SK-N-SH treated with all-trans-retinoic acid at 6 μM for 48 hours (cell line): ENCODE data around the gene NAA10.
A peak's percentile ranks its signal among the peaks of the same experiment; 100 is the strongest.

ENCODE experiments used
- ATAC-seq: fragments of 200-7000 bp; cut with Tn5 transposase; 3 replicates; pipeline ENCODE4 v1.9.1; 2020; ENCODE audit warnings: mild to moderate bottlenecking, moderate library complexity
- ARNTL ChIP-seq: fragments of 450-650 bp; formaldehyde crosslinking; IDR thresholded peaks from 2 replicates; pipeline ENCODE4 v1.5.0; 2020; ENCODE audit warnings: low read depth, mild to moderate bottlenecking, moderate library complexity, borderline replicate concordance
- ESRRG ChIP-seq: fragments of 250-450 bp; sonication (Bioruptor Pico); IDR thresholded peaks from 2 replicates; pipeline ENCODE4 v1.6.1; 2021; ENCODE audit warnings: mild to moderate bottlenecking
- GLIS3 ChIP-seq: fragments of 250-450 bp; sonication (Bioruptor Pico); IDR thresholded peaks from 2 replicates; pipeline ENCODE4 v1.5.0; 2020; ENCODE audit warnings: mild to moderate bottlenecking, moderate library complexity
- ISL1 ChIP-seq: fragments of 250-450 bp; sonication (Bioruptor Pico); IDR thresholded peaks from 2 replicates; pipeline ENCODE4 v2.1.2; 2022; ENCODE audit warnings: mild to moderate bottlenecking, moderate library complexity
- OSR1 ChIP-seq: fragments of 250-450 bp; sonication (Bioruptor Pico); IDR thresholded peaks from 2 replicates; pipeline ENCODE4 v1.8.0; 2022; ENCODE audit warnings: moderate library complexity, mild to moderate bottlenecking, inconsistent platforms
- RARB ChIP-seq: fragments of 250-450 bp; sonication (Bioruptor Pico); IDR thresholded peaks from 2 replicates; pipeline ENCODE4 v1.8.0; 2021; ENCODE audit warnings: mild to moderate bottlenecking, moderate library complexity
- TCF4 ChIP-seq: fragments of 250-450 bp; sonication (Bioruptor Pico); IDR thresholded peaks from 2 replicates; pipeline ENCODE4 v1.8.0; 2021; ENCODE audit warnings: mild to moderate bottlenecking, moderate library complexity, borderline replicate concordance
- ZC3H10 ChIP-seq: fragments of 250-450 bp; sonication (Bioruptor Pico); IDR thresholded peaks from 2 replicates; pipeline ENCODE4 v1.5.1; 2021; ENCODE audit warnings: mild to moderate bottlenecking, moderate library complexity
- ZFP3 ChIP-seq: fragments of 250-450 bp; sonication (Bioruptor Pico); IDR thresholded peaks from 2 replicates; pipeline ENCODE4 v1.5.0; 2020; ENCODE audit warnings: mild to moderate bottlenecking, moderate library complexity
- ZFP30 ChIP-seq: fragments of 450-650 bp; formaldehyde crosslinking; IDR thresholded peaks from 2 replicates; pipeline ENCODE4 v1.5.0; 2022; ENCODE audit warnings: mild to moderate bottlenecking, moderate library complexity
- ZNF565 ChIP-seq: fragments of 450-650 bp; formaldehyde crosslinking; conservative IDR thresholded peaks from 2 replicates; pipeline ENCODE4 v1.5.0; 2020; ENCODE audit warnings: low read depth, mild to moderate bottlenecking, moderate library complexity
- ZNF70 ChIP-seq: fragments of 450-650 bp; formaldehyde crosslinking; IDR thresholded peaks from 2 replicates; pipeline ENCODE4 v1.5.0; 2020; ENCODE audit warnings: mild to moderate bottlenecking, moderate library complexity
- ZNF8 ChIP-seq: fragments of 450-650 bp; formaldehyde crosslinking; IDR thresholded peaks from 2 replicates; pipeline ENCODE4 v1.5.0; 2020; ENCODE audit warnings: mild to moderate bottlenecking, moderate library complexity
- TF ChIP-seq, protein P1 (sequence below): fragments of 250-450 bp; sonication (Bioruptor Pico); IDR thresholded peaks from 2 replicates; pipeline ENCODE4 v1.5.1; 2021; ENCODE audit warnings: mild to moderate bottlenecking, moderate library complexity
- TF ChIP-seq, protein P2 (sequence below): fragments of 250-450 bp; sonication (Bioruptor Pico); IDR thresholded peaks from 2 replicates; pipeline ENCODE4 v1.5.0; 2020; ENCODE audit warnings: mild to moderate bottlenecking, moderate library complexity
- TF ChIP-seq, protein P3 (sequence below): fragments of 250-450 bp; sonication (Bioruptor Pico); IDR thresholded peaks from 2 replicates; pipeline ENCODE4 v1.5.1; 2020; ENCODE audit warnings: low read depth, mild to moderate bottlenecking, moderate library complexity

NAA10 gene

GRCh38 chrX:153926858-153927671 lies 7.8 kb downstream of the NAA10 start:
- peak; percentile 6; the same call in 2 of the 3 replicates for ATAC-seq
- no peak for TF ChIP-seq ZNF565 (CRISPR knock-in tag)
- no peak for TF ChIP-seq ZFP30 (CRISPR knock-in tag)
- no peak for TF ChIP-seq ISL1 (CRISPR knock-in tag)
- no peak for TF ChIP-seq ZC3H10 (CRISPR knock-in tag)
- no peak for TF ChIP-seq ZNF8 (CRISPR knock-in tag)

GRCh38 chrX:153926552-153926857 lies 8.3 kb downstream of the NAA10 start:
- TF ChIP-seq, protein P1, sequence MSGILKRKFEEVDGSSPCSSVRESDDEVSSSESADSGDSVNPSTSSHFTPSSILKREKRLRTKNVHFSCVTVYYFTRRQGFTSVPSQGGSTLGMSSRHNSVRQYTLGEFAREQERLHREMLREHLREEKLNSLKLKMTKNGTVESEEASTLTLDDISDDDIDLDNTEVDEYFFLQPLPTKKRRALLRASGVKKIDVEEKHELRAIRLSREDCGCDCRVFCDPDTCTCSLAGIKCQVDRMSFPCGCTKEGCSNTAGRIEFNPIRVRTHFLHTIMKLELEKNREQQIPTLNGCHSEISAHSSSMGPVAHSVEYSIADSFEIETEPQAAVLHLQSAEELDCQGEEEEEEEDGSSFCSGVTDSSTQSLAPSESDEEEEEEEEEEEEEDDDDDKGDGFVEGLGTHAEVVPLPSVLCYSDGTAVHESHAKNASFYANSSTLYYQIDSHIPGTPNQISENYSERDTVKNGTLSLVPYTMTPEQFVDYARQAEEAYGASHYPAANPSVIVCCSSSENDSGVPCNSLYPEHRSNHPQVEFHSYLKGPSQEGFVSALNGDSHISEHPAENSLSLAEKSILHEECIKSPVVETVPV (CRISPR knock-in tag) = no peak
- no peak for TF ChIP-seq ISL1 (CRISPR knock-in tag)
- TF ChIP-seq, protein P2, sequence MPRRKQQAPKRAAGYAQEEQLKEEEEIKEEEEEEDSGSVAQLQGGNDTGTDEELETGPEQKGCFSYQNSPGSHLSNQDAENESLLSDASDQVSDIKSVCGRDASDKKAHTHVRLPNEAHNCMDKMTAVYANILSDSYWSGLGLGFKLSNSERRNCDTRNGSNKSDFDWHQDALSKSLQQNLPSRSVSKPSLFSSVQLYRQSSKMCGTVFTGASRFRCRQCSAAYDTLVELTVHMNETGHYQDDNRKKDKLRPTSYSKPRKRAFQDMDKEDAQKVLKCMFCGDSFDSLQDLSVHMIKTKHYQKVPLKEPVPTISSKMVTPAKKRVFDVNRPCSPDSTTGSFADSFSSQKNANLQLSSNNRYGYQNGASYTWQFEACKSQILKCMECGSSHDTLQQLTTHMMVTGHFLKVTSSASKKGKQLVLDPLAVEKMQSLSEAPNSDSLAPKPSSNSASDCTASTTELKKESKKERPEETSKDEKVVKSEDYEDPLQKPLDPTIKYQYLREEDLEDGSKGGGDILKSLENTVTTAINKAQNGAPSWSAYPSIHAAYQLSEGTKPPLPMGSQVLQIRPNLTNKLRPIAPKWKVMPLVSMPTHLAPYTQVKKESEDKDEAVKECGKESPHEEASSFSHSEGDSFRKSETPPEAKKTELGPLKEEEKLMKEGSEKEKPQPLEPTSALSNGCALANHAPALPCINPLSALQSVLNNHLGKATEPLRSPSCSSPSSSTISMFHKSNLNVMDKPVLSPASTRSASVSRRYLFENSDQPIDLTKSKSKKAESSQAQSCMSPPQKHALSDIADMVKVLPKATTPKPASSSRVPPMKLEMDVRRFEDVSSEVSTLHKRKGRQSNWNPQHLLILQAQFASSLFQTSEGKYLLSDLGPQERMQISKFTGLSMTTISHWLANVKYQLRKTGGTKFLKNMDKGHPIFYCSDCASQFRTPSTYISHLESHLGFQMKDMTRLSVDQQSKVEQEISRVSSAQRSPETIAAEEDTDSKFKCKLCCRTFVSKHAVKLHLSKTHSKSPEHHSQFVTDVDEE (CRISPR knock-in tag) = no peak
- no peak for TF ChIP-seq OSR1 (CRISPR knock-in tag)
- no peak for TF ChIP-seq RARB
- TF ChIP-seq ZNF565 (CRISPR knock-in tag) = no peak
- TF ChIP-seq ZFP3 (CRISPR knock-in tag) = no peak
- no peak for TF ChIP-seq ZC3H10 (CRISPR knock-in tag)
- TF ChIP-seq ESRRG (CRISPR knock-in tag) = no peak
- no peak for TF ChIP-seq ZNF70
- no peak for TF ChIP-seq ZNF8 (CRISPR knock-in tag)
- ATAC-seq = no peak

- ATAC-seq = no peak
- no peak for TF ChIP-seq ARNTL (CRISPR knock-in tag)
- TF ChIP-seq, protein P3, sequence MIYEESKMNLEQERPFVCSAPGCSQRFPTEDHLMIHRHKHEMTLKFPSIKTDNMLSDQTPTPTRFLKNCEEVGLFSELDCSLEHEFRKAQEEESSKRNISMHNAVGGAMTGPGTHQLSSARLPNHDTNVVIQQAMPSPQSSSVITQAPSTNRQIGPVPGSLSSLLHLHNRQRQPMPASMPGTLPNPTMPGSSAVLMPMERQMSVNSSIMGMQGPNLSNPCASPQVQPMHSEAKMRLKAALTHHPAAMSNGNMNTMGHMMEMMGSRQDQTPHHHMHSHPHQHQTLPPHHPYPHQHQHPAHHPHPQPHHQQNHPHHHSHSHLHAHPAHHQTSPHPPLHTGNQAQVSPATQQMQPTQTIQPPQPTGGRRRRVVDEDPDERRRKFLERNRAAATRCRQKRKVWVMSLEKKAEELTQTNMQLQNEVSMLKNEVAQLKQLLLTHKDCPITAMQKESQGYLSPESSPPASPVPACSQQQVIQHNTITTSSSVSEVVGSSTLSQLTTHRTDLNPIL (CRISPR knock-in tag) = no peak
- TF ChIP-seq ZNF565 (CRISPR knock-in tag) = no peak
- TF ChIP-seq TCF4 (CRISPR knock-in tag) = no peak
- TF ChIP-seq, protein P1 (CRISPR knock-in tag) = no peak
- TF ChIP-seq ISL1 (CRISPR knock-in tag) = no peak
- TF ChIP-seq, protein P2 (CRISPR knock-in tag) = no peak
- no peak for TF ChIP-seq GLIS3 (CRISPR knock-in tag)
These were observed 8.9 kb downstream of the NAA10 start, which contains the start of gene ARHGAP4 for GRCh38 chrX:153925739-153926551. TSS of gene ARHGAP4 (minus strand) at chrX:153926264. CDS start at chrX:153926202, 62 bp downstream.
